CD1c-positive myeloid dendritic cell (primary cell): ENCODE measurements around the gene AFDN.

Experiments
- DNase-seq: peaks from one replicate; pipeline ENCODE4 v3.0.0-alpha.2; 2016; ENCODE audit errors: extremely low spot score

AFDN gene

GRCh38 chr6:167877994-167878779 is 51.5 kb downstream of the AFDN start:
- no peak for DNase-seq

GRCh38 chr6:167879612-167880011 is 52.9 kb downstream of the AFDN start:
- no peak for DNase-seq

- no peak for DNase-seq
These were observed 54.6 kb downstream of the AFDN start for GRCh38 chr6:167881327-167881726.

GRCh38 chr6:167882244-167882643 is 55.5 kb downstream of the AFDN start:
- no peak for DNase-seq

- no peak for DNase-seq
These were observed 61.4 kb downstream of the AFDN start for GRCh38 chr6:167888098-167888497.

- no peak for DNase-seq
These were observed 66.4 kb downstream of the AFDN start for GRCh38 chr6:167892835-167893815.

- DNase-seq, result no peak
These were observed 68.3 kb downstream of the AFDN start for GRCh38 chr6:167894965-167895364.

GRCh38 chr6:167896648-167897047 is 69.9 kb downstream of the AFDN start:
- no peak for DNase-seq

GRCh38 chr6:167898673-167899311 is 72.1 kb downstream of the AFDN start:
- peak; percentile 39 for DNase-seq

GRCh38 chr6:167904791-167905190 is 78.1 kb downstream of the AFDN start:
- DNase-seq, result no peak

GRCh38 chr6:167906899-167907298 is 80.2 kb downstream of the AFDN start:
- DNase-seq, result no peak

GRCh38 chr6:167907837-167908681 is 81.3 kb downstream of the AFDN start:
- no peak for DNase-seq

- DNase-seq, result no peak
These were observed 83.3 kb downstream of the AFDN start for GRCh38 chr6:167910007-167910406.

- no peak for DNase-seq
These were observed 83.9 kb downstream of the AFDN start for GRCh38 chr6:167910652-167911051.

- DNase-seq, result no peak
These were observed 85.8 kb downstream of the AFDN start for GRCh38 chr6:167912494-167912893.

GRCh38 chr6:167913699-167914098 is 87.0 kb downstream of the AFDN start:
- no peak for DNase-seq

GRCh38 chr6:167915139-167915538 is 88.4 kb downstream of the AFDN start:
- no peak for DNase-seq

- DNase-seq, result no peak
These were observed 90.9 kb downstream of the AFDN start for GRCh38 chr6:167917551-167918154.

GRCh38 chr6:167918548-167919278 is 92.0 kb downstream of the AFDN start:
- DNase-seq, result no peak

GRCh38 chr6:167919349-167919748 is 92.6 kb downstream of the AFDN start:
- no peak for DNase-seq
